COLO829 (cell line): ENCODE measurements around the gene KNDC1.
"Not testable (repeated sequence)": the region's sequence is repeated elsewhere in the genome, so short reads cannot be mapped to it uniquely, and the experiment has no call there.

ENCODE experiments used
- DNase-seq: peaks from one replicate; pipeline ENCODE4 v3.0.0; 2012; ENCODE audit warnings: low spot score

KNDC1 gene

DNA sequence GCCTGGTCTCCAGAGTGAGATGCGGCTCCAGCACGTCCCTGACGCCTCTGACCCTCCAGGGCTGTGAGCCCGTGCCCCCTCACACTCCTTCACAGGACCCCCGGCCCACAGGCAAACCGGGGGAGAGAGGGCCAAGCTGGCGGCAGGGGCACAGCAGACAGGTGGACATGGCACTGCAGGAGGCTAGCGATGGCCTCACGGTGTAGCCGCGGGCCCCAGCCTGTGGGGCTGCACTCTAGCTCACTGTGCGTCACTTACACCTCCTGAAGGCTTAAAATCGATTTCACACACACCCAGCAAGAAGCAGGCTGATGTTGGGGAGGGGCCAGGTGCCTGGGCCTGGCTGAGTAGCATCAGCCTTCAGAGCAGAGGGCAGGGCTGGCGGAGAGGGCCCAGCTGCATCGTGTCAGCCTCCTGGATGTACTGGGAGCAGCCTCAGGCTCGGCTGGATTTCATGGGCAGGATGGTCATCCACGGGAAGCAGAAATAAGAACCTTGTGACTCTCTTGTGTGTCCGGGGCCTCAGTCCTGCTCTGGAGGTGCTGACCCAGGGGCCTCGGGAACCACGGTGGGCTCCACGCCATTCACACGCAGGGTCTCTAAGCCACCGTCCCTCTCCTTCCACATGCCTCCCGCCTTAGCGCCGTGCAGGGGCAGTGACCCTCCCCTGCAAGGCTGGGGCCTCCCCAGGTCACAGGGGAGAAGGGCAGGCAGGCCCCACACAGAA is 19.4 kb upstream of the KNDC1 start:
- DNase-seq = no peak

DNA sequence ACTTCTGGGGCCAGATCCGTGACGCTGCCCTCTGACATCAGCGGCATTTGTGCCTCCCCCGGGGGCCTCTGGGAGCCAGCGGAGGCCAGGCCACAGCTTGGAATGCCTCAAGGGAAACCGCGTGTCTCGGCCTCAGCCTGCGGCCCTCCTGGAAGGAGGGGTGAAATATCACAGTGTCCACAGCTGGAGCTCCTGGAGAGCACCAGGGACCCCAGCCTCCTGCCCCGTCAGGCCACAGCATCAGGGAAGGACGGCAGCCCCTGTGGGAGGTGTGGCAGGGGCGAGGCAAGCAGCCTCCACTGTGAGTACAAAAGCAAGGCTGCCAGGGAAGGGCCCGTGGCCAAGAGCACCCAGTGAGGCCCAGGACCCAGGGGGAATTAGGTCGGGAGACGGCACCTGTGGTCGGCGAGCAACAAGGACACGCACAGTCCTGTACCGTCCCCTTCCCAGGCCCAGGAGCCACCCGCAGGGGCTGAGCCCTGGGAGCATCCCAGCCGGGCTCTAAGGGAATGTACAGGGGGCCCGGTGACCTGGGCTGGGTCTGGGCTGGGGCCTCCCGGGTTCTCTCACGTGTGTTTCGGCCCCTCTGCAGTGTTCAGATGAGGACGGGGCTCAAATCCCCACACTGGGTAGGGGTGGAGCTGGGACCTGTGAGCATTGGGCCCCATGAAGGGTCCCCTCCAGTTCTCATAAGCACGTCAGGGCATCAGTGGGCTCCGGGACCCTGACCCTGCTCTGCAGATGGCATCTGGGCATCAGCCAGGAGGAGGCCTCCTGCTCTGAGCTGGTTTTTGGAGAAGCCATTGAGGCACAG is 18.7 kb upstream of the KNDC1 start:
- no peak for DNase-seq

DNA sequence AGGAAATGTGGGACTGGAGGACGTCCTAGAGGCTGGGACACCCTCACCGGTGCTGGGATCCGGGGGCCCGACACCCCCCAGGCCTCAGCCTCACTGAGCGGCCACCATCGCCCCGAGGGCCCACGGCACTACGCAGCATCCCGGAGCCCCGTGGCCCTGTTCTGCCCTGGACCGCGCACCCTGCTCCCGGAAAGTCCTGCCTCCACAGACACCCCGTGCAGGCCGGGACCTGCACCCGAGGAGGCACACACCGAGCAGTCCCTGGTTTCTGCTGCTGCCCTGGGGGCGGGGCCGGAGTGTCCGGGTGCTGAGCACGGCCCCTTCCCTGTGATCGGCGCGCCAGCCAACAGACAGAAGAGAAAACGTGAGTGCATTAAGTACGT is 18.1 kb upstream of the KNDC1 start:
- no peak for DNase-seq

DNA sequence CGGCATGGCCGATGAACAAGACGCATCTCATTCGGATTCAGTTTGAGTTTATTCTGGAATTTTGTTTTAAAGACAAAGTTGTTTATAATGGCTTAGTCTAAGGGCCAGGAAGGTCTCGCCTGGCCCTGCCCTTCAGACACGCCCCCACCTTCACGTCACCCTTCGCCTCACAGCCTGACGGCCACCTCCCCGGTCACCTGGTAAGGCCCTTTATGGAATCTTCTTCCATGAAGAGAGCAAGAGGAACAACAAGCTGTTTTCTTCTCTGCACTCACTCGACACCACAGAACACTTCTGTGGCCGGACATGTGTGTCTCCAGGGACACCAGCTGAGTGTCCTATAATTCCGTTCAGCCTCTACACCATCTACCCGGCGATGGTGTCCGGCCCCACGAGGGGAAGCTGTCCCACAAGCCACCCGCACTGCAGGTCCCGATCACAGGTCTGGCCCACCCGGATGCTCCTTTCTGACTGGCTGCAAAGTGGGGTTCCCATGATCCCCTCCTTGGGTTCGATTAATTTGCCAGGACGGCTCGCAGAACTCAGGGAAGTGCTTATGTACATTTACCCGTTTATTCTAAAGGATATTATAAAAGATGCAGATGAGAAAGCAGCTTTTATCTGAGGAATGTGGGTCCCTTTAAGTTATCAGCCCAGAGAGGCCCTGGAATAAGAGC is 17.4 kb upstream of the KNDC1 start:
- DNase-seq = no peak

DNA sequence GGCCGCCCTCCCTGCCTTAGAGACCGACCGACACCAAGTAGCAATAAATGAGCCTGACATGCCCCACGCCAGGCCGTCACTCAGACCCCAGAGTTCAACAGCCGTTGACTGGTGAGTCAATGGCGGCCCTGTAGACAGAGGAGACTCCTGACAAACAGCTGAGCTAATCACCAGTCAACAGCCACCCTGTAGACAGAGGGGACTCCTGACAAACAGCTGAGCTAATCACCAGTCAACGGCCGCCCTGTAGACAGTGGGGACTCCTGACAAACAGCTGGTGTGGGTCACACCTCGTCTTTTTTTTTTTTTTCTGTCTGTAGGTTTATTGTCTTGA is 16.9 kb upstream of the KNDC1 start:
- DNase-seq = no peak

DNA sequence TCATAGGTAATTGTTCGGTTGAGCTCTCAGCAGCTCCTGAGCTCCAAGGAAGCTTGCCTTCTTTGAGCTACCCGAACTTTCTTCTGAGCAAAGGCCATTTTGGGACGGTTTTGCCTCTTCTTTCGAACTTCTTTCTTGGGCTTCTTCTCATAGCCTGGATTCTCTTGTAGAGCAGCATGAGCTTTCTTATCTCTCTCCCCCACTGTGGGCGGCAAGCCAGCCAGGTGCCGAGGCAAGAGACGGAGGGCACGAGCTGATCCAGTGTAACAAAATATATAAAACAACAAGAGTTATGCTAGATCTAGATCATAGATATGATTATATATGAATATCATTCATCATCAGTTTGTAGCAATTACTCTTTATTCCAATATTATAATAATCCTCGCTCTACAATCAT is 16.5 kb upstream of the KNDC1 start:
- DNase-seq = no peak

DNA sequence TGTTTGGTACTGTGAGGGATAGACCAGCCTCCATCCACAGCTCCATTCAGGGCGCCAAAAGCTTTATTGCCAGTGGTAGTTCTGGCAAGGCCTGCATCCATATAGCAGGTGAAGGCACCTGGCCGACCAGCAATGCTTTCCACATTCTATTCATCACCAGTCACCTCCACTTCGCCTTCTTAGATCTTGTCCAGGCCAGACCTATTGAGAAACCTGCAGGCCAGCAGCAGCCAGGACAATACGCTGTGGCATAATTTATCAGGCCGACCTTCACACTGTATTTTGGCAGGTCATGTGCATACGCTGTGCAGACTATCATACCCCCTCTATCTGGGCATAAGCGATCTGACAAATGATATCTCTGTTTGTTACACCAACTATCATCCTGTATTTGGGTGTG is 15.2 kb upstream of the KNDC1 start:
- DNase-seq = no peak

DNA sequence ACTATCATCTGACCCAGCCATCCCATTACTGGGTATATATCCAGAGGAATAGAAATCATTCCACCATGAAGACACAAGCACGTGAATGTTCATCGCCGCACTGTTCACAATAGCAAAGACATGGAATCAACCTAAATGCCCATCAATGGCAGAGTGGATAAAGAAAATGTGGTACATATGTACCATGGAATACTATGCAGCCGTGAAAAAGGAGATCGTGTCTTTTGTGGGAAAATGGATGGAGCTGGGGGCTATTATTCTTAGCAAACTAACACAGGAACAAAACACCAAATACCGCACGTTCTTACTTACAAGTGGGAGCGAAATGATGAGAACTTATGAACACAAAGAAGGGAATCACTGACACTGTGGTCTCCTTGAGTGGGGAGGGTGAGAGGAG is 9.8 kb upstream of the KNDC1 start:
- DNase-seq = no peak

DNA sequence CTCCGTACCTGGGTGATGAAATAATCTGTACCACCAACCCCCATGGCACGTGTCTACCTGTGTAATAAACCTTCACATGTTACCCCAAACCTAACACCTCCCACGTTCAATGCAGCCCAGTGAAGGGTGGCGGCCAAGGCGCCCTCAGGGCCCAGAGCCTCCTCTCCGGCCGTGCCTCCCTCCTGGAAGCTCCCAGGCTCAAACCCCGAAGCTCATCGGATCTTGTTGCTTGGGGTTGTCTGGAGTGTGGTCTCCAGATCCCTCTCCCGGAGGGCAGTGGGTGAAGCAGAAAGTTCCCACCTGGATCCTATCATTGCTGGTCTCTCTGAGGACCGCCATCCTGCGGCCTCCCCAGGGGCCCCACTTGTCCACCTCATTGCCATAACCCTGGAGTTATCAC is 9.4 kb upstream of the KNDC1 start:
- no peak for DNase-seq

DNA sequence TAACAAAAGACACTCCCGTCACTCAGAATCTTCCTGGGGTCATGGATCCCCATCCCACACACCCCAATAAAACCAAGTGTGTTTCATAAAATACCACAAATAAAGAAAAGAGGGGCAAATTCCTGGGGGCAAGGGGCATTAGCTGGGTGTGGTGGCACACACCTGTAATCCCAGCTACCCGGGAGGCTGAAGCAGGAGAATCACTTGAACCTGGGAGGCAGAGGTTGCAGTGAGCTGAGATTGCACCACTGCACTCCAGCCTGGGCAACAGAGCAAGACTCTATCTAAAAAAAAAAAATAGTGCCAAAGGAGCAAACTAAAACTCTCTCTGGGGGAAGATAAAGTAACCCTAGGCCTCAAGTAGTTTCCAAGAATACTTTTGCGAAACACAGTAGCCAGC is 8.9 kb upstream of the KNDC1 start:
- not testable (repeated sequence) for DNase-seq

DNA sequence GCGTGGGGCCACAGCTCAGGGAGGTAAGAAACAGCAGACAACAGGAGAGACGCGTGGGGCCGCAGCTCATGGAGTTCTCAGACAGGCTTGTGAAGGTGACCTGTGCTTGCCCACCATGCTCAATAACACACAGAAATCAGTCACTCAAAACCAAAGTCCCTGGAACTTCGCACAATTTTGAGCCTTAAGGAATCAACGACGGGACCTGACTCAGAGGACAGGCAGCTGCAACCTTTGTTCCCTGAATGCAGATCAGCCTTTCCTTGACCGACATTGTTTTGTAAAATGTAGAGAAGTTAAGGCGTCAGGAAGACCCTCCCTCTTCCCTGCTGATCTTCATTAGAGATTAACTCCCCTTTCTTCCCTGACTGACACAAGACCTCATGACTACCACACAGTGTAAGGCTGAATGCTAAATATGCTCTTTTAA is 8.5 kb upstream of the KNDC1 start:
- DNase-seq = no peak

DNA sequence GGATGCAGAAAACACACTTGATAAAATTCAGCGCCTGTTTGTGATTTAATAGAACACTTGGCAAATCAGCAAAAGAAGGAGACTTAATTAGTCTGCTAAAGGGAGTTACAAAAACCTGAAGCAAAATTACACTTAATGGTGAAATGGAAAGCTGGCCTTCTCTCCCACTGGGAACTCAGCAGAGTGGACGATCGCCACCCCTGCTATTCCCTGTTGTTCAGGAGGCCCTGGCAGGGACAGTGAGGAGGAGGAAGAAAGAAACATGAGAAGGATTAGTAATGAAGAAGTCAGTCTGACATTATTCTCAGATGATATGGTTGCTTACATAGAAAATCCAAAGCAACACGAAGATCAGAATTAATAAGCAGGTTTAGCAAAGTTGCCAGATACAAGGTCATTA is 5.6 kb upstream of the KNDC1 start:
- DNase-seq = no peak

DNA sequence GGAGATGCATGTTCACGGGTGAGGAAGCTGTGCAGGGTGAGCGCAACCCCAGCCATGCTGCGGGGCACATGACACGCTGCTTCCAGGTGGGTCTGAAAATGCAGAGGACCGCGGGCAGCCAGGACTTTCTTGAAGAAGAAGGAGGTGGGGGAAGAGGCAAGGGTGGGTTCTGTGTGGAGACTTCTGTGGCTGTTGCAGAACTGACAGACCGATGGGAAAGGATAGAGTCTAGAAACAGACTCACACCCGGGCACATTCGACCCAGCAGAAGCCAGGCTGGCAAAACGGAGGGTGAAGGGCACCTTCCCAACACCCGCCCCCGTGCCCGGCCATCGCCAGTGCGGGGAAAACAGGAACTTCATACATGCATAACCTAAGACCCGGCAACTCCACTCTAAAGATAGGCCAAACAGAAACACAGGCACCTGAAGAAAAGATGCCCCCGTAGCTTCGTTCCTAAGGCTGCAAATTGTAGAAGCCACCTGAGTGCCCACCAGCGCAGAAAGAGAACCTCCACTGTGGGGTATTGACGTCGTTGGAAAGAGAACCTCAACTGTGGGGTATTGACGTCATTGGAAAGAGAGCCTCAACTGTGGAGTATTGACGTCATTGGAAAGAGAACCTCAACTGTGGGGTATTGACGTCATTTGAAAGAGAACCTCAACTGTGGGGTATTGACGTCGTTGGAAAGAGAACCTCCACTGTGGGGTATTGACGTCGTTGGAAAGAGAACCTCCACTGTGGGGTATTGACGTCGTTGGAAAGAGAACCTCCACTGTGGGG is 4.8 kb upstream of the KNDC1 start:
- no peak for DNase-seq

DNA sequence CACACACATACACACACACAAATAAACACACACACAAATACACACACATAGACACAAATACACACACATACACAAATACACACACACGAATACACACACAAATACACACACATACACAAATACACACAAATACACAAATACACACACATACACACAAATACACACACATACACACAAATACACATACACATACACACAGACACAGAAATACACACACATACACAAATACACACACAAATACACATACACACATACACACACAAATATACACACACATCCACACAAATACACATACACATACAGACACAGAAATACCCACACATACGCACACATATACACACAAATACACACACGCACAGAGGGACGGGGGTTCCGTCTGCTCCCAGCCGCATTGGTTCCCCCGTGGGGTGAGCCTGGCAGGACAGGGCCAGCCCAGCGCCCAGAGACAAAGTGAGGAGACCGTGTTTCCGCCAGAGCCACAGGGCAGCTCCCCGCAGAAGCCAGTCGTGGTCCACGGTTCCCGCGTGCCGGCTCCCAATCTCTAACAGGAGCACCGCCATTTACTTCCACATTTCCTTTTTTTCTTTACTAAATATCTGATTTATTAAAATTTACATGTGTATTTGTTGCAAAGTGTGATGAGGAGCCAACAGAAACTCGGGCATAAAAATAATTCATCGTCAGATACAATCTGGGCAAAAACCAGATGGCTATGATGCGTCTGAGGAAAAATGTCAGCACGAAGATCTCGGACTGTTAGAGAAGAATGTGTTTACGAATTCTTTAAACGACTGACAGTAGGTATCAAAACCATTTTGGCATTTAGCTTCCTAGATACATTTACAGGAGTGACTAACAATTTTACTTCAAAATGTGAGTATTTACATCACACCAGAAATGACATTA is 3.1 kb upstream of the KNDC1 start:
- no peak for DNase-seq

DNA sequence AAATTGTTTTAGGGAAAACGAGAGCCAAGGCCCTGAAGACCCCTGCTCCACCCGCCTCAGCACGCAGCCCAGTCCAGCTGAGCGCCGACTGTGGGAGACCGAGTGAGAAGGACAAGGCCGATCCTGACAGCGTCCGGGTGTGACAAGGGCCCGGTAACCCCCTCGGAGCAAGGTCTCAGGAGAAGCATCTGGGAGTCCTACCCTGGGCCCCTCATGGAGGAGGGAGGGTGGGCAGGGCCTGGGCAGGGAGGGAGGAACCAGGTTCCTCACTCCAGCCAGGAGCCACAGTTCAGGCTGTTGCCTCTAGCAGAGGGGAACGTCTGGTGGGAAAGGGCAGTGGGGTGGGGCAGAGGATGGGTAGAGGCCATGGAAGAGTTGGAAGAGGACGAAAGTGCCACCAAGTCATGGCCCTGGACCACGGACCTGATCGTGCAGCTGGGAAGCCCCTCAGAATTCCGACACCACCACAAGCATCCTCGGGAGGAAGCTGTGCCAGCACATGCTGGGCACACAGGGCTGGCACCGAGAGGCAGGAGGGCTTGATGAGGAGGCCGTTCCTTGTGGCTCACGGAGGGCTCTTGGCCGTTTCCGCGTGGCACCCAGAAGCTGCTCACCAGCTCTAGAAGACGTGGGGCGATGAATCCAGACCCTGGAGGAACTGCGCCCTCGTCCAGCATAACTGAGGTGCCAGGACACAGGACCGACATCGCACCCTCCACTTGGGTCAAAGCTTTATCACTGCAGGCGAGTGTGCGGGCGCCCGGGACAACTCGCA is 2.2 kb upstream of the KNDC1 start:
- no peak for DNase-seq

DNA sequence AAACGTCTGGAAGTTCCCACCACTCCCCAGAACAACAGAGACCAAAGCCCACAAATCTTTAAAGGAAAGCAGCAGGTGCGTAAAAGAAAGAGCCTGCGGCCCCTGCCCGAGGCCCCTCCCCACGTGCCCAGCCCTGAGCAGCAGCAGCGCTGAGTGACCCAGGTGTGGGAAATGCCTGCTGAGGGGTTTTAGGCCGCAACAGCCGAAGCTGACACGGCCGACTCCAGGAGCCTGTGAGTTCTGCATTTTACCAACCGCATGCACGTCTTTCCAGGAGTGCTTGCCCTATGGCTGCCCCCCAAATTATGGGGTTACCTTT is 1.6 kb upstream of the KNDC1 start:
- DNase-seq = no peak

DNA sequence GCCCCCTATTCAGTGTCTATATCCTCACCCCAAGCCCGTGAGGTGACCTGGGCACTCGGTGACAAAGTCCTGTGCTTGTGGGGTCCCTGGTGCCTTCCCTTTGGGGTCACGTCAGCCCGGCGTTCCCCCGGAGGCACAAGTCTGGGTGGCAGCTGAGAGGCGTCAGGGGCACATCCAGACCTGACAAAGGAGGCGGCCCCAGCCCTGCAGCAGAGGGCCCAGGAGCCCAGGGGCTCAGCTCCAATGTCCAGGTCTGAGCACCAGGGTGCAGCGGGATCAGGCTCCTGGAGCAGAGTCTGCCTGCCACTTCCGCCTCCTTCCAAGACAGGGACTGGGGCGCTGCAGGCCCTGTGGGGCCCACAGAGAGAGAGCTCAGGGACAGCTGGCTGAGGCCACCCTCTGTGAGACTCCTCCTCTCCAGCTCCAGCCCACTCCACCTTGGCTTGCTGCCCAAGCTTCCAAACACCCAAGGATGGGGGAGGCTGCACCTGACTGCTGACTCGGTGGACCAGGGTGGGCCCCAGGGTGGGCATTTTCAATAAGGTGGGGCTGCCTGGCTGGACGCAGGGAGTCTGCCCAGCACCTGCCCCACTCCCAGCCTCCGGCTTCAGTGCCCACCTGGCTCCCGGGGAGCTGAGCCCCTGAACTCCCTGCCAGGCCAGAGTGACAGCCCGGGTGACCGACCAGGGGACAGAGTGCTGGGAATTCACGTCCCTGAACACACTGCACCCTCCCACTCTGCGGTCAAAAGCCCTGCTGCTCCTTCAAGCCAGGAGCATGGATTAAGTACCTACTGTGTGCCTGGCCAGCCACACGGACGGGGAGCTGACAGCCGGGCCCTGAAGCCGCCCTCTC is 1.0 kb upstream of the KNDC1 start:
- DNase-seq = no peak

DNA sequence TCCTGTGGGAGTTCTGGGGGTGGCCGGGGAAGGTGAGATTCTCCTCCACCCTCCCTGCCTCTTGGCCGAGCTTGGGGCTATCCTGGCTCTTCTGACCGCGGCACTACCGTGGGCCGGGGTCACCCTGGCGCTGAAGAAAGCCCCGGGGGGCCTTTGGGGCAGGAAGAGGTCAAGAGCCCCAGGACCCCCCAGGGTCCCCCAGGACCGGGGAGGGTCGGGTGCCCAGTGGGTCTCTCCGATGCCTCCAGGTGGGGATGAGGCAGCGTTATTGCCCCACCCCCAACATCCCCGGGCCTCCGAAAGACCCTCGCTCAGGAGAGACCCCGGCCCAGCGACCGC is 439 bp upstream of the KNDC1 start:
- DNase-seq = no peak

DNA sequence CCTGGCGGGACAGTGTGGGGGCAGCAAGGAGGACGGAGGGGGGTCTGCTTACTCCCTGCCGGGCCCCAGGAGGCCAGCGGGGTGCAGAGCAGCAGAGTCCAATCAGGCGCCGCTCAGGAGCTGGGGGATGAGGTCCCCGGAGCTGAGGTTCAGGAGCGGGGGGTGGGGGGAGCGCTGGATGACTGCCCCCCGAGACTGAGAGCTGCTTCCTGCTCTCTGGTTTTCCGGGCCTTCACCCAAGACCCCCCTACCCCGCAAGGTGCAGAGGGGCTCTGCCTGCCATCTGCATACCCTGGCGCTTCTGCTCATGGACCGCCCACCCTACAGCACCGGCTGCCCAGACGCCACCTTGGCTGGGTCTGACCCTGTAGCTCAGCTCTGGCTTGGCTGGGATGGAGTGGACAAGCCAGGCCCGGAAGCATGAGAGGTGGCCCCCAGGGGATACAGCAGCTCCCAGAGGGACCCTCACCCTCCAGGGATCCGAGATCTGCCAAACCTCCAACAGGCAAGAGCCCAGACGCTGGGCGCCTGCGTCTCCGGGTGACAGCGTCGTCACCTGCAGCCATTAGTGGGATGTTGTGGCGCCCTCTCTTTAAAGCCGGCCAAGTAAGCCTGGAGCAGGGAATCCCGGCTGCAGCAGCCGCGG is 930 bp downstream of the KNDC1 start:
- DNase-seq = no peak
